H1 (cell line): ENCODE data around the gene LOXHD1. TPM values are rescaled to one million over a fixed set of nuclear protein-coding genes. Genes with fewer than 3 reads are reported as not detected.

Experiments
- CTBP2 ChIP-seq: IDR thresholded peaks from 2 replicates; pipeline ENCODE4 v1.7.0; 2011; ENCODE audit warnings: borderline replicate concordance, mild to moderate bottlenecking, moderate library complexity, mixed read lengths, low read length; ENCODE audit not compliant: insufficient read depth, insufficient read length
- JUN ChIP-seq: IDR thresholded peaks from 2 replicates; pipeline ENCODE4 v1.6.1; 2011; ENCODE audit warnings: low read depth, mild to moderate bottlenecking, improper control_type of control experiment, low read length
- polyA plus RNA-seq, 7 experiments: library from polyadenylated mRNA; depleted of rRNA in 3 of 7; stranded (reverse) in 5 of 7; unstranded in 2 of 7; fragments of >200 nt in 5 of 7; fragments of 200-250 nt in 2 of 7; gene quantifications; 1 replicate in 5 of 7; 2 replicates in 1 of 7; 4 replicates in 1 of 7; pipeline versions ENCODE4 v1.2.1 to v1.2.3, GENCODE V29; 2011 to 2013; ENCODE audit warnings: missing spikeins in 2 of 7, mixed read lengths in 2 of 7
- total RNA-seq: library from RNA; stranded (reverse); fragmentation: NEBNext Ultra II Directional; extraction: Animal tissue kit (Norgen Biotek cat#: 25700); gene quantifications from 2 replicates; pipeline ENCODE4 v1.2.1, GENCODE V29; 2021

LOXHD1 gene
- total and polyA plus RNA-seq, 2 of the 8 experiments (the other 6 are each of a cell fraction or from before 2014, with no cell fraction given) = 0.02 TPM; not detected in 1

- TF ChIP-seq CTBP2 (no peak), JUN (no peak)
These were observed 187.7 kb downstream of the LOXHD1 start (continued) for GRCh38 chr18:46469186-46469915.
